G401.6 (cell line): ENCODE results near the gene IFITM10.

Experiments
- FAIRE-seq: peaks from 2 replicates; lab custom pipeline; 2012; peaks lifted over from hg19 to GRCh38; lab: Jason Lieb, UNC

IFITM10 gene

GRCh38 chr11:1706634-1707400 is 43.6 kb downstream of the IFITM10 start:
- no peak for FAIRE-seq

GRCh38 chr11:1705126-1706052 is 45.0 kb downstream of the IFITM10 start:
- FAIRE-seq = no peak

- no peak for FAIRE-seq
These were observed 47.2 kb downstream of the IFITM10 start for GRCh38 chr11:1703146-1703545.

GRCh38 chr11:1702506-1702905 is 47.9 kb downstream of the IFITM10 start:
- FAIRE-seq = no peak

- FAIRE-seq = no peak
These were observed 49.1 kb downstream of the IFITM10 start for GRCh38 chr11:1701091-1701807.

GRCh38 chr11:1699771-1700170 is 50.6 kb downstream of the IFITM10 start:
- no peak for FAIRE-seq

- FAIRE-seq = no peak
These were observed 53.5 kb downstream of the IFITM10 start, which contains the start of gene KRTAP5-6 for GRCh38 chr11:1696608-1697570. TSS of gene KRTAP5-6 (plus strand) at chr11:1697195. CDS start at chr11:1697246, 51 bp downstream.

GRCh38 chr11:1695548-1696108 is 54.8 kb downstream of the IFITM10 start:
- FAIRE-seq = no peak

- no peak for FAIRE-seq
These were observed 55.4 kb downstream of the IFITM10 start for GRCh38 chr11:1694846-1695547.

- no peak for FAIRE-seq
These were observed 56.1 kb downstream of the IFITM10 start for GRCh38 chr11:1694064-1694845.

GRCh38 chr11:1693327-1694063 is 56.9 kb downstream of the IFITM10 start:
- FAIRE-seq = peak; percentile 62

- no peak for FAIRE-seq
These were observed 57.6 kb downstream of the IFITM10 start for GRCh38 chr11:1692708-1693326.

- no peak for FAIRE-seq
These were observed 58.3 kb downstream of the IFITM10 start for GRCh38 chr11:1691878-1692707.

- no peak for FAIRE-seq
These were observed 59.1 kb downstream of the IFITM10 start for GRCh38 chr11:1691026-1691877.

GRCh38 chr11:1690167-1691025 is 60.0 kb downstream of the IFITM10 start:
- no peak for FAIRE-seq
